Measurements from ENCODE around the gene ACR. TPM values are rescaled to one million over a fixed set of nuclear protein-coding genes. Genes with fewer than 3 reads are reported as not detected.

The ACR gene
- total and polyA plus RNA-seq, 2 donors, result 0.21 TPM; not detected in 1

- Histone ChIP-seq H3K27me3 (ENCODE audit: control insufficient read depth in 2 of 2, insufficient read depth in 1 of 2, low read length in 1 of 2) (no peaks in the 10 kb centered on the region), H3K27ac (ENCODE audit: low read depth in 1 of 2, low read length in 1 of 2) (no peak overlapping the region), H3K4me3 (ENCODE audit: low read length in 2 of 2) (no peak overlapping the region), H3K9me3 (ENCODE audit: control insufficient read depth in 2 of 2, insufficient read depth in 1 of 2, low read length in 1 of 2) (no peaks in the 10 kb centered on the region), H3K36me3 (ENCODE audit: control insufficient read depth in 2 of 2, insufficient read depth in 2 of 2, low read length in 1 of 2) (no peaks in the 10 kb centered on the region), H3K4me1 (ENCODE audit: control insufficient read depth in 2 of 2, insufficient read depth in 2 of 2, low read length in 2 of 2) (no peaks in the 10 kb centered on the region)
- peak in 1 of 9 donors; percentile 2 for DNase-seq (ENCODE audit: low read depth in 6 of 9, low spot score in 9 of 9)
- WGBS, result 86% methylated on average over 21 of the region's 21 CpGs
These were observed 8.5 kb upstream of the ACR start for GRCh38 chr22:50729391-50730012.

- Histone ChIP-seq H3K27ac (ENCODE audit: low read depth in 1 of 2, low read length in 1 of 2) (no peak overlapping the region), H3K4me3 (ENCODE audit: low read length in 2 of 2) (no peak overlapping the region), H3K36me3 (ENCODE audit: control insufficient read depth in 2 of 2, insufficient read depth in 2 of 2, low read length in 1 of 2) (no peaks in the 10 kb centered on the region), H3K9me3 (ENCODE audit: control insufficient read depth in 2 of 2, insufficient read depth in 1 of 2, low read length in 1 of 2) (no peaks in the 10 kb centered on the region), H3K4me1 (ENCODE audit: control insufficient read depth in 2 of 2, insufficient read depth in 2 of 2, low read length in 2 of 2) (no peaks in the 10 kb centered on the region), H3K27me3 (ENCODE audit: control insufficient read depth in 2 of 2, insufficient read depth in 1 of 2, low read length in 1 of 2) (no peaks in the 10 kb centered on the region)
- 94% methylated on average over 54 of the region's 54 CpGs for WGBS
- no peak for DNase-seq (ENCODE audit: low read depth in 6 of 9, low spot score in 9 of 9)
These were observed 7.8 kb upstream of the ACR start for GRCh38 chr22:50730013-50730891.

- Histone ChIP-seq H3K27me3 (ENCODE audit: control insufficient read depth in 2 of 2, insufficient read depth in 1 of 2, low read length in 1 of 2) (no peaks in the 10 kb centered on the region), H3K4me1 (ENCODE audit: control insufficient read depth in 2 of 2, insufficient read depth in 2 of 2, low read length in 2 of 2) (no peaks in the 10 kb centered on the region), H3K9me3 (ENCODE audit: control insufficient read depth in 2 of 2, insufficient read depth in 1 of 2, low read length in 1 of 2) (no peaks in the 10 kb centered on the region), H3K27ac (ENCODE audit: low read depth in 1 of 2, low read length in 1 of 2) (no peak overlapping the region), H3K36me3 (ENCODE audit: control insufficient read depth in 2 of 2, insufficient read depth in 2 of 2, low read length in 1 of 2) (no peaks in the 10 kb centered on the region), H3K4me3 (ENCODE audit: low read length in 2 of 2) (no peak overlapping the region)
- no peak for DNase-seq (ENCODE audit: low read depth in 6 of 9, low spot score in 9 of 9)
- WGBS, result 97% methylated on average over 76 of the region's 76 CpGs
These were observed 6.9 kb upstream of the ACR start for GRCh38 chr22:50730941-50731661.

- Histone ChIP-seq H3K4me3 (ENCODE audit: low read length in 2 of 2) (no peak overlapping the region), H3K27me3 (ENCODE audit: control insufficient read depth in 2 of 2, insufficient read depth in 1 of 2, low read length in 1 of 2) (no peaks in the 10 kb centered on the region), H3K4me1 (ENCODE audit: control insufficient read depth in 2 of 2, insufficient read depth in 2 of 2, low read length in 2 of 2) (no peaks in the 10 kb centered on the region), H3K36me3 (ENCODE audit: control insufficient read depth in 2 of 2, insufficient read depth in 2 of 2, low read length in 1 of 2) (no peaks in the 10 kb centered on the region), H3K27ac (ENCODE audit: low read depth in 1 of 2, low read length in 1 of 2) (no peak overlapping the region), H3K9me3 (ENCODE audit: control insufficient read depth in 2 of 2, insufficient read depth in 1 of 2, low read length in 1 of 2) (no peaks in the 10 kb centered on the region)
- DNase-seq (ENCODE audit: low read depth in 6 of 9, low spot score in 9 of 9), result peak in 7 of 9 donors; percentile 1 to 42 (median 13)
- WGBS, result 91% methylated on average over 32 of the region's 32 CpGs
These were observed 6.0 kb upstream of the ACR start for GRCh38 chr22:50731811-50732624.

- no peak for DNase-seq (ENCODE audit: low read depth in 6 of 9, low spot score in 9 of 9)
- H3K4me1 ChIP-seq (ENCODE audit: control insufficient read depth in 2 of 2, insufficient read depth in 2 of 2, low read length in 2 of 2), result no peaks in the 10 kb centered on the region
- no peaks in the 10 kb centered on the region for H3K36me3 ChIP-seq (ENCODE audit: control insufficient read depth in 2 of 2, insufficient read depth in 2 of 2, low read length in 1 of 2)
- H3K27ac ChIP-seq (ENCODE audit: low read depth in 1 of 2, low read length in 1 of 2), result no peak overlapping the region
- no peak overlapping the region for H3K4me3 ChIP-seq (ENCODE audit: low read length in 2 of 2)
- 96% methylated on average over 12 of the region's 12 CpGs for WGBS
- no peaks in the 10 kb centered on the region for H3K9me3 ChIP-seq (ENCODE audit: control insufficient read depth in 2 of 2, insufficient read depth in 1 of 2, low read length in 1 of 2)
- no peaks in the 10 kb centered on the region for H3K27me3 ChIP-seq (ENCODE audit: control insufficient read depth in 2 of 2, insufficient read depth in 1 of 2, low read length in 1 of 2)
These were observed 5.3 kb upstream of the ACR start for GRCh38 chr22:50732681-50733080.

GRCh38 chr22:50733521-50734342 is 4.3 kb upstream of the ACR start:
- Histone ChIP-seq H3K9me3 (ENCODE audit: control insufficient read depth in 2 of 2, insufficient read depth in 1 of 2, low read length in 1 of 2) (no peaks in the 10 kb centered on the region), H3K27ac (ENCODE audit: low read depth in 1 of 2, low read length in 1 of 2) (no peak overlapping the region), H3K36me3 (ENCODE audit: control insufficient read depth in 2 of 2, insufficient read depth in 2 of 2, low read length in 1 of 2) (no peaks in the 10 kb centered on the region), H3K4me1 (ENCODE audit: control insufficient read depth in 2 of 2, insufficient read depth in 2 of 2, low read length in 2 of 2) (no peaks in the 10 kb centered on the region), H3K4me3 (ENCODE audit: low read length in 2 of 2) (no peak overlapping the region), H3K27me3 (ENCODE audit: control insufficient read depth in 2 of 2, insufficient read depth in 1 of 2, low read length in 1 of 2) (no peaks in the 10 kb centered on the region)
- 90% methylated on average over 22 of the region's 22 CpGs for WGBS
- DNase-seq (ENCODE audit: low read depth in 6 of 9, low spot score in 9 of 9), result no peak

- Histone ChIP-seq H3K9me3 (ENCODE audit: control insufficient read depth in 2 of 2, insufficient read depth in 1 of 2, low read length in 1 of 2) (no peaks in the 10 kb centered on the region), H3K27ac (ENCODE audit: low read depth in 1 of 2, low read length in 1 of 2) (no peak overlapping the region), H3K36me3 (ENCODE audit: control insufficient read depth in 2 of 2, insufficient read depth in 2 of 2, low read length in 1 of 2) (no peaks in the 10 kb centered on the region), H3K4me3 (ENCODE audit: low read length in 2 of 2) (no peak overlapping the region), H3K4me1 (ENCODE audit: control insufficient read depth in 2 of 2, insufficient read depth in 2 of 2, low read length in 2 of 2) (no peaks in the 10 kb centered on the region), H3K27me3 (ENCODE audit: control insufficient read depth in 2 of 2, insufficient read depth in 1 of 2, low read length in 1 of 2) (no peaks in the 10 kb centered on the region)
- WGBS, result 85% methylated on average over 10 of the region's 10 CpGs
- no peak for DNase-seq (ENCODE audit: low read depth in 6 of 9, low spot score in 9 of 9)
These were observed 3.6 kb upstream of the ACR start for GRCh38 chr22:50734343-50734771.
